Smooth muscle cell (in vitro differentiated cells): ENCODE data around the gene RELB. TPM values are rescaled to one million over a fixed set of nuclear protein-coding genes. Genes with fewer than 3 reads are reported as not detected.
A peak's percentile ranks its signal among the peaks of the same experiment; 100 is the strongest.
"Not testable (repeated sequence)": the region's sequence is repeated elsewhere in the genome, so short reads cannot be mapped to it uniquely, and the experiment has no call there.

Source experiments
- DNase-seq: peaks from one replicate; lab custom pipeline; 2025; ENCODE audit not compliant: unreplicated experiment; lab: John Stamatoyannopoulos, UW
- H2AFZ ChIP-seq: fragments of 200-600 bp; sonication (generic); 2 replicates; pipeline ENCODE4 v1.6.0; 2016; ENCODE audit warnings: antibody characterized with exemption, low read depth, mild to moderate bottlenecking
- H3F3A ChIP-seq: fragments of 200-600 bp; sonication (generic); 2 replicates; pipeline ENCODE4 v1.6.0; 2017; ENCODE audit warnings: antibody characterized with exemption, low read depth
- H3K27ac ChIP-seq: fragments of 200-600 bp; sonication (generic); 2 replicates; pipeline ENCODE4 v1.5.1; 2016; ENCODE audit warnings: low read depth, mild to moderate bottlenecking
- H3K27me3 ChIP-seq: fragments of 200-600 bp; sonication (generic); 2 replicates; pipeline ENCODE4 v1.6.1; 2016; ENCODE audit warnings: low read depth, mild to moderate bottlenecking
- H3K36me3 ChIP-seq: fragments of 200-600 bp; sonication (generic); 2 replicates; pipeline ENCODE4 v1.5.1; 2016; ENCODE audit warnings: low read depth
- H3K4me1 ChIP-seq: fragments of 200-600 bp; sonication (generic); 2 replicates; pipeline ENCODE4 v1.5.1; 2016; ENCODE audit warnings: low read depth
- H3K4me2 ChIP-seq: fragments of 200-600 bp; sonication (generic); 2 replicates; pipeline ENCODE4 v1.6.0; 2016; ENCODE audit warnings: mild to moderate bottlenecking
- H3K4me3 ChIP-seq: fragments of 200-600 bp; sonication (generic); 2 replicates; pipeline ENCODE4 v1.5.1; 2016; ENCODE audit warnings: mild to moderate bottlenecking
- H3K79me2 ChIP-seq: fragments of 200-600 bp; sonication (generic); 2 replicates; pipeline ENCODE4 v1.6.0; 2016; ENCODE audit warnings: low read depth, mild to moderate bottlenecking
- H3K9ac ChIP-seq: fragments of 200-600 bp; sonication (generic); 2 replicates; pipeline ENCODE4 v1.6.0; 2016; ENCODE audit warnings: low read depth
- H3K9me3 ChIP-seq: fragments of 200-600 bp; sonication (generic); replicated peaks from 2 replicates; pipeline ENCODE4 v1.5.1; 2016; ENCODE audit warnings: low read depth
- H4K20me1 ChIP-seq: fragments of 200-600 bp; sonication (generic); 2 replicates; pipeline ENCODE4 v1.6.0; 2016; ENCODE audit warnings: low read depth
- WGBS: methylation state at CpG from one replicate; pipeline ENCODE4 v1.1.7; 2016; ENCODE audit warnings: low lambda C conversion rate; 5-methylcytosine and 5-hydroxymethylcytosine counted together
- polyA plus RNA-seq: library from polyadenylated mRNA; unstranded; fragments of >200 nt; fragmentation: Nextera tagmentation; extraction: Ambion mirVana; gene quantifications from 2 replicates; pipeline ENCODE4 v1.2.1, GENCODE V29; 2016
- total RNA-seq: library from RNA; depleted of rRNA; stranded (reverse); fragments of >200 nt; gene quantifications from 2 replicates; pipeline ENCODE4 v1.2.3, GENCODE V29; 2014
- TF ChIP-seq, protein P1 (sequence below): fragments of 200-600 bp; sonication (generic); IDR thresholded peaks from 2 replicates; pipeline ENCODE4 v1.5.1; 2017; ENCODE audit warnings: borderline replicate concordance, mild to moderate bottlenecking, antibody characterized with exemption; ENCODE audit not compliant: insufficient read depth, poor library complexity, severe bottlenecking

RELB gene
- total and polyA plus RNA-seq, 2 experiments from 2014 or later = 11.2 to 27.1 TPM

GRCh38 chr19:44998025-44998424, 3.2 kb upstream of the RELB start:
- peaks cover 12% of the 10 kb centered on the region for H3F3A ChIP-seq
- 93% methylated on average over 4 of the region's 4 CpGs for WGBS
- H3K9ac ChIP-seq = no peak overlapping the region
- H3K9me3 ChIP-seq = no peaks in the 10 kb centered on the region
- H3K4me1 ChIP-seq = peaks cover 4% of the 10 kb centered on the region
- H3K79me2 ChIP-seq = peaks cover 5% of the 10 kb centered on the region
- no peak overlapping the region for H2AFZ ChIP-seq
- no peaks in the 10 kb centered on the region for H3K36me3 ChIP-seq
- no peak overlapping the region for H3K4me3 ChIP-seq
- TF ChIP-seq, protein P1, sequence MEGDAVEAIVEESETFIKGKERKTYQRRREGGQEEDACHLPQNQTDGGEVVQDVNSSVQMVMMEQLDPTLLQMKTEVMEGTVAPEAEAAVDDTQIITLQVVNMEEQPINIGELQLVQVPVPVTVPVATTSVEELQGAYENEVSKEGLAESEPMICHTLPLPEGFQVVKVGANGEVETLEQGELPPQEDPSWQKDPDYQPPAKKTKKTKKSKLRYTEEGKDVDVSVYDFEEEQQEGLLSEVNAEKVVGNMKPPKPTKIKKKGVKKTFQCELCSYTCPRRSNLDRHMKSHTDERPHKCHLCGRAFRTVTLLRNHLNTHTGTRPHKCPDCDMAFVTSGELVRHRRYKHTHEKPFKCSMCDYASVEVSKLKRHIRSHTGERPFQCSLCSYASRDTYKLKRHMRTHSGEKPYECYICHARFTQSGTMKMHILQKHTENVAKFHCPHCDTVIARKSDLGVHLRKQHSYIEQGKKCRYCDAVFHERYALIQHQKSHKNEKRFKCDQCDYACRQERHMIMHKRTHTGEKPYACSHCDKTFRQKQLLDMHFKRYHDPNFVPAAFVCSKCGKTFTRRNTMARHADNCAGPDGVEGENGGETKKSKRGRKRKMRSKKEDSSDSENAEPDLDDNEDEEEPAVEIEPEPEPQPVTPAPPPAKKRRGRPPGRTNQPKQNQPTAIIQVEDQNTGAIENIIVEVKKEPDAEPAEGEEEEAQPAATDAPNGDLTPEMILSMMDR = no peak
- H3K4me2 ChIP-seq = no peak overlapping the region
- DNase-seq = no peak
- peaks cover 9% of the 10 kb centered on the region for H4K20me1 ChIP-seq
- H3K27ac ChIP-seq = no peak overlapping the region
- no peaks in the 10 kb centered on the region for H3K27me3 ChIP-seq

DNA sequence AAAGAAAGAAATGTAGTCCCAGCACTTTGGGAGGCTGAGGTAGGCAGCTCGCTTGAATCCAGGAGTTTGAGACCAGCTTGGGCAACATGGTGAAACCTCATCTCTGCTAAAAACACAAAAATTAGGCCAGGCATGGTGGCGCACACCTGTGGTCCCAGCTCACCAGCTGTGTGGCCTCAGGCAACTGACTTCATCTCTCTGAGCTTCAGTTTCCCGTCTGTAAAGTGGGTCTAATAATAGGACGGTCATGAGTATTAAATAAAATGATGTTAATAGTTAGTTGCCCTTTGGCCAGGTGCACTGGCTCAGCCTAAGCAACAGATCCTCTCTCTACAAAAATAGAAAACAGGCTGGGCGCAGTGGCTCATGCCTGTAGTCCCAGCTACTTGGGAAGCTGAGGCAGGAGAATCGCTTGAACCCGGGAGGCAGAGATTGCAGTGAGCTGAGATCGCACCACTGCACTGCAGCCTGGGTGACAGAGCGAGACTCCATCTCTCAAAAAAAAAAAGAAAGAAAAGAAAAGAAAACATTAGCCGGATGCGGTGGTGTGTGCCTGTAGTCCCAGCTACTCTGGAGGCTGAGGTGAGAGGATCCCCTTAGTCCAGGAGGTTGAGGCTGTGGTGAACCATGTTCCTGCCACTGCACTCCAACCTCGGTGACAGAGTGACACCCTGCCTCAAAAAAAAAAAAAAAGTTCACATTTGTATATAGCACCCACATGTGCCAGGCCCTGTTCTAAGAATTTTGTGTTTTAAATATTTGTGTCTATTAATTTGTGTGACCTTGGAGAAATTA, 1.9 kb upstream of the RELB start:
- not testable (repeated sequence) for H3K4me2 ChIP-seq, H3K4me3 ChIP-seq, H3K9me3 ChIP-seq, H3K36me3 ChIP-seq, H3K9ac ChIP-seq, H3K27ac ChIP-seq, H3K27me3 ChIP-seq, H2AFZ ChIP-seq, H3K4me1 ChIP-seq, DNase-seq, H3K79me2 ChIP-seq
- WGBS = 87% methylated on average over 12 of the region's 12 CpGs
- peaks cover 10% of the 10 kb centered on the region for H4K20me1 ChIP-seq
- peaks cover 12% of the 10 kb centered on the region for H3F3A ChIP-seq

GRCh38 chr19:45000665-45001064, 599 bp upstream of the RELB start:
- peak overlapping the region; percentile 71 for H3K27ac ChIP-seq
- peak overlapping the region; percentile 82 for H3K4me2 ChIP-seq
- H3K79me2 ChIP-seq, H3K36me3 ChIP-seq, H2AFZ ChIP-seq, H3K9me3 ChIP-seq, H3K4me1 ChIP-seq, DNase-seq, H3K27me3 ChIP-seq: not testable (repeated sequence)
- peak overlapping the region; percentile 43 for H3K4me3 ChIP-seq
- peaks cover 12% of the 10 kb centered on the region for H3F3A ChIP-seq
- peak overlapping the region; percentile 87 for H3K9ac ChIP-seq
- H4K20me1 ChIP-seq = peaks cover 10% of the 10 kb centered on the region
- 81% methylated on average over 19 of the region's 19 CpGs for WGBS

- Histone ChIP-seq H3K27ac (no peak overlapping the region), H2AFZ (no peak overlapping the region), H3K4me2 (no peak overlapping the region), H3K4me3 (no peak overlapping the region), H3K79me2 (peaks cover 5% of the 10 kb centered on the region), H3F3A (peaks cover 12% of the 10 kb centered on the region), H3K27me3 (no peaks in the 10 kb centered on the region), H3K9ac (no peak overlapping the region), H3K9me3 (no peaks in the 10 kb centered on the region), H3K4me1 (peaks cover 4% of the 10 kb centered on the region), H3K36me3 (no peaks in the 10 kb centered on the region), H4K20me1 (peaks cover 19% of the 10 kb centered on the region)
- TF ChIP-seq, protein P1 = no peak
- WGBS = 98% methylated on average over 4 of the region's 4 CpGs
- DNase-seq = no peak
Measured at GRCh38 chr19:45003485-45003884, 2.2 kb downstream of the RELB start.
